Left colon (tissue), 2 donors: ENCODE results near the gene MRPL14. TPM values are rescaled to one million over a fixed set of nuclear protein-coding genes. Genes with fewer than 3 reads are reported as not detected.
A peak's percentile ranks its signal among the peaks of the same experiment; 100 is the strongest.

Experiments used
- ATAC-seq: fragments of 200-7000 bp; cut with Tn5 transposase; one replicate; pipeline ENCODE4 v1.9.1; 2020; ENCODE audit warnings: mild to moderate bottlenecking, moderate library complexity
- DNase-seq, 2 donors: peaks; one replicate each; pipeline ENCODE4 v3.0.0-alpha.2; 2020
- intact Hi-C, 2 donors: fragments of 100-400 bp; cut with DNase I in 1 of 2; cut with micrococcal nuclease in 1 of 2; formaldehyde crosslinking; loops; one replicate each; pipeline versions ENCODE4 v1.11.2 to v1.14.0; 2022; cut with DNase I, micrococcal nuclease
- long read RNA-seq: library from polyadenylated mRNA; unstranded; transcript quantifications from one replicate; pipeline ENCODE4 v2.0.0, GENCODE V29; 2021
- total RNA-seq, 2 donors: library from RNA; stranded (reverse); fragmentation: NEBNext Ultra II Directional; extraction: Animal tissue kit (Norgen Biotek cat#: 25700); gene quantifications; one replicate each; pipeline ENCODE4 v1.2.1, GENCODE V29; 2021
- donor health status: DM: no; HTN: no; CAD: no.
- donor health status: DM: yes; HTN: yes; CAD: no.

MRPL14 gene
- total RNA-seq, result 10 to 100 TPM; 47.5 to 63.1 TPM
- long read RNA-seq, transcript MRPL14-201 (3 exons, 959 nt), result major isoform, 91 of 98 reads
- long read RNA-seq, partial matches to known transcripts, result 2 of 98 reads
- long read RNA-seq, other reads (novel, unspliced or antisense), result 5 of 98 reads

- DNase-seq (peak; percentile 78 to 92), ATAC-seq (peak; percentile 80)
- intact Hi-C loops, result no loop called here
Observed at GRCh38 chr6:44127186-44128019, at the start of gene MRPL14, which contains the start of gene TMEM63B. MRPL14 (minus strand) TSS chr6:44127452; CDS start chr6:44116611, 10,841 bp downstream. TMEM63B (plus strand) TSS chr6:44127554; CDS start chr6:44134585, 7,031 bp downstream.

GRCh38 chr6:44176130-44176761, 49.0 kb upstream of the MRPL14 start:
- ATAC-seq, result peak; percentile 18
- intact Hi-C loops, result no loop called here
- no peak for DNase-seq

GRCh38 chr6:44172731-44173500, 45.7 kb upstream of the MRPL14 start:
- ATAC-seq, result peak; percentile 71
- peak; percentile 76 to 91 for DNase-seq
- intact Hi-C loops, result loop anchor here in 1 of 2 donors (5.0 kb wide), 1 partner anchor 59 kb away; no protein-coding TSS in a partner anchor

- DNase-seq, result no peak
- no peak for ATAC-seq
- intact Hi-C loops, result loop anchor here in 1 of 2 donors (5.0 kb wide), 1 partner anchor 60 kb away; no protein-coding TSS in a partner anchor
Observed at GRCh38 chr6:44171899-44172546, 44.8 kb upstream of the MRPL14 start.

- intact Hi-C loops, result loop anchor here in 1 of 2 donors (5.0 to 10.0 kb wide), 2 partner anchors 62 to 165 kb away; no protein-coding TSS in a partner anchor
- ATAC-seq (peak; percentile 50), DNase-seq (peak in 1 of 2 donors; percentile 51)
Observed at GRCh38 chr6:44169886-44170570, 42.8 kb upstream of the MRPL14 start.

- peak; percentile 55 to 75 for DNase-seq
- peak; percentile 71 for ATAC-seq
- intact Hi-C loops, result loop anchor here in 1 of 2 donors (10.0 kb wide), 1 partner anchor 166 kb away; no protein-coding TSS in a partner anchor
Observed at GRCh38 chr6:44169154-44169553, 41.9 kb upstream of the MRPL14 start.

- intact Hi-C loops, result loop anchor here in 1 of 2 donors (10.0 kb wide), 1 partner anchor 167 kb away; no protein-coding TSS in a partner anchor
- no peak for DNase-seq
- ATAC-seq, result no peak
Observed at GRCh38 chr6:44167567-44167966, 40.3 kb upstream of the MRPL14 start.

- ATAC-seq, result no peak
- intact Hi-C loops, result loop anchor here in 1 of 2 donors (10.0 kb wide), 1 partner anchor 168 kb away; no protein-coding TSS in a partner anchor
- DNase-seq, result no peak
Observed at GRCh38 chr6:44166591-44167184, 39.4 kb upstream of the MRPL14 start.

- ATAC-seq, result no peak
- DNase-seq, result no peak
- intact Hi-C loops, result loop anchor here in 1 of 2 donors (10.0 kb wide), 1 partner anchor 169 kb away; no protein-coding TSS in a partner anchor
Observed at GRCh38 chr6:44166116-44166515, 38.9 kb upstream of the MRPL14 start.

- DNase-seq (no peak), ATAC-seq (no peak)
Observed at GRCh38 chr6:44162876-44163625, 35.8 kb upstream of the MRPL14 start.

GRCh38 chr6:44161997-44162338, 34.7 kb upstream of the MRPL14 start:
- DNase-seq (no peak), ATAC-seq (no peak)
- intact Hi-C loops, result loop anchor here in 1 of 2 donors (10.0 kb wide), 1 partner anchor 173 kb away; no protein-coding TSS in a partner anchor

More at GRCh38 chr6:44162876-44163625, 35.8 kb upstream of the MRPL14 start:
- intact Hi-C loops, result loop anchor here in 1 of 2 donors (10.0 kb wide), 1 partner anchor 172 kb away; no protein-coding TSS in a partner anchor

- ATAC-seq (no peak), DNase-seq (no peak)
- intact Hi-C loops, result no loop called here
Observed at GRCh38 chr6:44158770-44159228, 31.5 kb upstream of the MRPL14 start, which contains the start of gene CAPN11. CAPN11 (plus strand) TSS chr6:44158820; CDS start chr6:44158849, 29 bp downstream.

GRCh38 chr6:44157152-44157521, 29.9 kb upstream of the MRPL14 start:
- ATAC-seq, result no peak
- intact Hi-C loops, result no loop called here

GRCh38 chr6:44156494-44157151, 29.4 kb upstream of the MRPL14 start:
- DNase-seq, result peak in 1 of 2 donors; percentile 38
- ATAC-seq, result peak; percentile 67
- intact Hi-C loops, result no loop called here

More at GRCh38 chr6:44157152-44157521, 29.9 kb upstream of the MRPL14 start:
- no peak for DNase-seq

GRCh38 chr6:44154067-44154466, 26.8 kb upstream of the MRPL14 start:
- ATAC-seq, result no peak
- no peak for DNase-seq
- intact Hi-C loops, result loop anchor here (5.0 kb wide), 1 partner anchor 57 kb away; no protein-coding TSS in a partner anchor
